Measurements from ENCODE around the gene HOXC5. TPM values are rescaled to one million over a fixed set of nuclear protein-coding genes. Genes with fewer than 3 reads are reported as not detected.

The HOXC5 gene
- total RNA-seq, 3 donors from 2014 or later: not detected

DNA sequence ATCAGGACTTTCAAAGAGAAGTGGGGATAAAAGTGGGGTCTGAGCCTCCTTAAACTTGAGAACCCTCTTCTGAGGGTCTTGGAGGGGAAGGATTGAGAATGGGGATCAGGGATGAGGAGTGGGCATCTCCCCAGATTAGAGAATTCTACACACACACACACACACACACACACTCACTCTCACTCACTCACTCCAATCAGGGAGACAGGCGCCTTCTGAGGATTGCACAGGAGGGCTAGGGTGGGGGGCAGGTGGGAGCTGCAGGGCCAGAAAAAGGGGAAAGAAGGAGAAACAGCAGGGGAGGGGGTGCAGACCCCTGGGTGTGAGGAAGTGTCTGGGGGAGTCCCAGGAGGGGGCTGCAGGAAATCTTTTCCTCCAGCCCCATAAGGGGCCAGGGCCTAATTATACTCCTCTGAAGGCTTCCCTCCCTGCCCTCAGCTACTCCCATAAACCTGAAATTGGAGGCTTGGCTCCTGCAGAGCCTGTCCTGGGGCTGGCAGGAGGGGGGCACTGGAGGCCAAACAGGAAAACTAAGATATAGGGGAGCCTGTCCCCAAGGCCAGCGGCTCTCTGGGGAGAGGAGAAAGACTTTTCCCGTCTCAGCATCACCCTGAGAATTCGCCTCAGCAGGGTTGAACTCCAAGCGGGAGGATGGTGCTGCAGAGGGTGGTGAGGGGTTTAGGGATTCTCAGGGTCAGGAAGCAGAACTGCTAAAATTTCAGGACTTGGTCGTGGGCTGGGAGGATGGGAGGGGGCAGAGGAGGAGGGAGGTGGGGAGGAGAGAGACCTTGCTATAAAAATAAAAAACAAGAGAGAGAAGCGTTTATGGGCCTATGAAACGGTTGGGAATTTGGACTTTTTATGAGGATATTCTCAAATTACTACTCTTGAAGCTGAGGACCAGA lies 31.3 kb upstream of the HOXC5 start:
- ATAC-seq: no peak
- Histone ChIP-seq H3K4me1 (ENCODE audit: low read depth) (peaks cover 9% of the 10 kb centered on the region), H3K9me3 (no peaks in the 10 kb centered on the region), H3K36me3 (ENCODE audit: low read depth) (no peaks in the 10 kb centered on the region), H3K4me3 (no peak overlapping the region)
- no peak for DNase-seq
- intact Hi-C loops (cut with DNase I, micrococcal nuclease): no loop called here
- TF ChIP-seq, protein P1, sequence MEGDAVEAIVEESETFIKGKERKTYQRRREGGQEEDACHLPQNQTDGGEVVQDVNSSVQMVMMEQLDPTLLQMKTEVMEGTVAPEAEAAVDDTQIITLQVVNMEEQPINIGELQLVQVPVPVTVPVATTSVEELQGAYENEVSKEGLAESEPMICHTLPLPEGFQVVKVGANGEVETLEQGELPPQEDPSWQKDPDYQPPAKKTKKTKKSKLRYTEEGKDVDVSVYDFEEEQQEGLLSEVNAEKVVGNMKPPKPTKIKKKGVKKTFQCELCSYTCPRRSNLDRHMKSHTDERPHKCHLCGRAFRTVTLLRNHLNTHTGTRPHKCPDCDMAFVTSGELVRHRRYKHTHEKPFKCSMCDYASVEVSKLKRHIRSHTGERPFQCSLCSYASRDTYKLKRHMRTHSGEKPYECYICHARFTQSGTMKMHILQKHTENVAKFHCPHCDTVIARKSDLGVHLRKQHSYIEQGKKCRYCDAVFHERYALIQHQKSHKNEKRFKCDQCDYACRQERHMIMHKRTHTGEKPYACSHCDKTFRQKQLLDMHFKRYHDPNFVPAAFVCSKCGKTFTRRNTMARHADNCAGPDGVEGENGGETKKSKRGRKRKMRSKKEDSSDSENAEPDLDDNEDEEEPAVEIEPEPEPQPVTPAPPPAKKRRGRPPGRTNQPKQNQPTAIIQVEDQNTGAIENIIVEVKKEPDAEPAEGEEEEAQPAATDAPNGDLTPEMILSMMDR (IDR thresholded peaks at IDR 0.05): no peak

DNA sequence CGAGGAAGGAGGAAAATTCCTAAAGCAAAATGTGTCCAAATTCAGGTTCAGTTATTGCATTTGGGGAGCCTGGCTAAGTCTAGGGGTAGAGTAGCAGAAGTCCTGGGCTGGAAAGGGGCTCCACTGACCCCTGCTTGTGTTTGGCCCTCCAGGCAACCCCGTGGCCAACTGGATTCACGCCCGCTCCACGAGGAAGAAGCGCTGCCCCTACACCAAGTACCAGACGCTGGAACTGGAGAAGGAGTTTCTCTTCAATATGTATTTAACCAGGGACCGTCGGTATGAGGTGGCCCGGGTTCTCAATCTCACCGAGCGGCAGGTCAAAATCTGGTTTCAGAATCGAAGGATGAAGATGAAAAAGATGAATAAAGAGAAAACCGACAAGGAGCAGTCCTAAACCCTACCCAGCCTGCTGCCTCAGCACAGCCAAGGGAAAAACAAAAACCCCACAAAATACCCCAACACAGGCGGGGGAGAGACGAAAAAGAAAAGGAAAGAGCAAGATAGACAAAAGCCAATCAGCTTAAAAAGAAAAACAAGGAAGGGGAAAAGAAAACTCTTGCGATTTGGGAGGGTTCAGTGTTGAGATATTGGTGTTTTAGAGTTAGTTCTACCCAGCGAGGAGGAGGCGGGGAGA lies 30.5 kb upstream of the HOXC5 start:
- H3K4me1 ChIP-seq (ENCODE audit: low read depth): peaks cover 9% of the 10 kb centered on the region
- no peak overlapping the region for H3K4me3 ChIP-seq
- no peaks in the 10 kb centered on the region for H3K9me3 ChIP-seq
- no peaks in the 10 kb centered on the region for H3K36me3 ChIP-seq (ENCODE audit: low read depth)
- TF ChIP-seq, protein P1 (IDR thresholded peaks at IDR 0.05): no peak
- peak in 1 of 3 donors; percentile 13 for DNase-seq
- ATAC-seq: no peak
- intact Hi-C loops (cut with DNase I, micrococcal nuclease): no loop called here

DNA sequence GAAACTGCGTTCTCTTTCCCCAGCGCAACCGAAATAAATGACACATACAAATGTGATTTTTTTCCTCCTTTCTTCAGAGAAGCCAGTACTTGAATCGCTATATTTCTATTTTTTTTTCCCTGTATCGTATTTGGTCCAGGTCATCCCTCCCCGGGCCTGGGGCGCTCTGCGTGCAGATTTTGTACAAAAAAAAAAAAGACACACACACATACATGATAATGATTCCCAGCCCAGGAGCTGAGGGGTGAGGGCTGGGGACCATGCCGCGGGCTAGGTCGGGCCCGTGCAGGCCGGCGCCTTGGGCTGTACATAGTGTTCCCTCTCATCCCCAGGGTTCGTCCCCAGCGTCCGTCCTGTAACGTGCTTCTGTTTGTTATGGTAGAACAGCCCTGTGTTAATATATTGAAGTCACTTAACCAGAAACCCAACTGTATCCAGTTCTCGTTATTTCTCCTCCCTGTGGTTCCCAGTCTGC lies 29.9 kb upstream of the HOXC5 start:
- DNase-seq: peak in 1 of 3 donors; percentile 15
- H3K9me3 ChIP-seq: no peaks in the 10 kb centered on the region
- H3K4me1 ChIP-seq (ENCODE audit: low read depth): peaks cover 9% of the 10 kb centered on the region
- TF ChIP-seq, protein P1 (IDR thresholded peaks at IDR 0.05): no peak
- no peaks in the 10 kb centered on the region for H3K36me3 ChIP-seq (ENCODE audit: low read depth)
- H3K4me3 ChIP-seq: no peak overlapping the region
- no peak for ATAC-seq
- intact Hi-C loops (cut with DNase I, micrococcal nuclease): no loop called here

DNA sequence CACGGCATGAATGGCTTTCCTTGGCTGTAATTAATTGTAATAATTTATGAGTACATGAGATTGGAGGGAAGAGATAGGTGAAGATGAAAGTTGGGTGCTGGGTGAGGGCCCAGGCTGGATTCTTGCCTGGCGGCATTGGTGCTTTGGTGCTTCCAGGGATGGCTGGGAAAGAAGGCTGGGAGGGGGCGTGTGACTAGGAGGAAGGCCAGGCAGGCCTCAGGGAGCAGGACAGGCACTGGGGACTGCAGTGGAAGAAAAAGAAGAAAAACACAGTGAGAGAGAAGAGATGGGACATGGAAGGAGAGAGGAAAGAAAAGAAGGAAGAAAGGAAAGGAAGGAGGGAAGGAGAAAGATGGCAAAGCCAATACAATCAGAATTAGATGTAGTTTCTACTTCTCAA lies 29.2 kb upstream of the HOXC5 start:
- H3K36me3 ChIP-seq (ENCODE audit: low read depth): no peaks in the 10 kb centered on the region
- TF ChIP-seq, protein P1 (IDR thresholded peaks at IDR 0.05): no peak
- peaks cover 9% of the 10 kb centered on the region for H3K4me1 ChIP-seq (ENCODE audit: low read depth)
- peak in 1 of 3 donors; percentile 18 for DNase-seq
- no peak for ATAC-seq
- intact Hi-C loops (cut with DNase I, micrococcal nuclease): no loop called here
- no peaks in the 10 kb centered on the region for H3K9me3 ChIP-seq
- H3K4me3 ChIP-seq: no peak overlapping the region

DNA sequence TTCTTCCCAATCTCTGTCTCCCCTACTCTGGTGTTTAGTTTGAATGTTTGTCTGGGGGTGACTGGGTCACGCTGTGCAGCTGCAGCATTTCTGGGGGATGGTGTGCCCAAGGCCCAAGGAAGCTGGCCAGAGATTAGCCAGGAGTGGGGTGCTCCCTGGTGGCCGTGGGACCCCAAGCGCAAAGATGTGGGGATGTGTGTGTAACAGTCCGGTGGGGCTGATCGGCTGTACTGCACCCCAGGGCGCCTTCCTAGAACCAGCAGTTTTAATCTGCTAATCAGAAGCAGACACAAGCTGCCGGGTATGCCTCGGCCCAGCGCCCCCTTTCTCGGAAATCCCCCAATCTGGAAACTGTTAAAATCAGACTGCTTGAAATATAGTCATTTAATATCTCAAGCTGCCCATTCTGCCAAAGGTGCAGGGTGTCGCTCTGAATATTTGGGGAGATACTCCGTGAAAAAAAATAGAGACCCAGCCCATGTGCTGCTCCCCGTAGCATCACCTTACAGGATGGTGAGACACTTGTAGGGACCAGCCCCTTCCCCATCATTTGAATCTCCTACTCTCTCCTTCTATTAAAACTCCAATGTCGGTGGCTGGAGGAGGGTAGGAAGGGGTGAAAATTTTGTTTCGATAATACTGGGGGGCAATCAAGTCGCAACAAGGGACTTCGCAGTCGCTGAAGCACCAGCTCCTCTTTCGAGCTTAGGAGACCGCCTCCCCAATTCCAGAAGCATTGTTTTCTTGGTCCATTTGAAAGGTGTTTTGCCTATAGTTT lies 28.6 kb upstream of the HOXC5 start:
- Histone ChIP-seq H3K36me3 (ENCODE audit: low read depth) (no peaks in the 10 kb centered on the region), H3K4me1 (ENCODE audit: low read depth) (peaks cover 12% of the 10 kb centered on the region), H3K9me3 (no peaks in the 10 kb centered on the region), H3K4me3 (no peak overlapping the region)
- DNase-seq (peak in 1 of 3 donors; percentile 39), ATAC-seq (no peak)
- intact Hi-C loops (cut with DNase I, micrococcal nuclease): no loop called here
- TF ChIP-seq, protein P1 (IDR thresholded peaks at IDR 0.05): no peak

Measured in mucosa of descending colon (tissue), 3 donors.